Neural cell (in vitro differentiated cells): ENCODE measurements around the gene DHRS12. TPM values are rescaled to one million over a fixed set of nuclear protein-coding genes. Genes with fewer than 3 reads are reported as not detected.

Experiments used
- H2AFZ ChIP-seq: fragments of 200-600, 300-800 bp; sonication (generic), shearing (Covaris generic); 2 replicates; pipeline ENCODE4 v1.6.0; 2014; ENCODE audit warnings: low read depth, mild to moderate bottlenecking, antibody characterized with exemption, low read length, moderate library complexity
- H3F3A ChIP-seq: fragments of 200-600 bp; shearing (Covaris generic); 2 replicates; pipeline ENCODE4 v1.6.1; 2016; ENCODE audit warnings: mild to moderate bottlenecking, moderate library complexity, mixed read lengths, antibody characterized with exemption, low read length; ENCODE audit not compliant: insufficient read depth, poor library complexity, severe bottlenecking
- H3K27ac ChIP-seq: fragments of 200-600, 300-800 bp; sonication (generic), shearing (Covaris generic); 2 replicates; pipeline ENCODE4 v1.5.1; 2014; ENCODE audit warnings: mild to moderate bottlenecking, low read length, moderate library complexity
- H3K27me3 ChIP-seq: fragments of 300-800, 200-600 bp; sonication (generic), shearing (Covaris generic); 2 replicates; pipeline ENCODE4 v1.6.0; 2014; ENCODE audit warnings: mild to moderate bottlenecking, low read depth, low read length, moderate library complexity; ENCODE audit not compliant: insufficient read depth
- H3K36me3 ChIP-seq: fragments of 300-800, 200-600 bp; sonication (generic), shearing (Covaris generic); 2 replicates; pipeline ENCODE4 v1.5.1; 2014; ENCODE audit warnings: mild to moderate bottlenecking, antibody characterized with exemption, low read length, moderate library complexity; ENCODE audit not compliant: insufficient read depth
- H3K4me2 ChIP-seq: fragments of 300-800, 200-600 bp; sonication (generic), shearing (Covaris generic); 2 replicates; pipeline ENCODE4 v1.6.0; 2014; ENCODE audit warnings: mild to moderate bottlenecking, low read length
- H3K4me3 ChIP-seq: fragments of 300-800, 200-600 bp; sonication (generic), shearing (Covaris generic); 2 replicates; pipeline ENCODE4 v1.5.1; 2014; ENCODE audit warnings: mild to moderate bottlenecking, low read length, moderate library complexity
- H3K79me2 ChIP-seq: fragments of 200-600 bp; shearing (Covaris generic); replicated peaks from 2 replicates; pipeline ENCODE4 v1.6.0; 2014; ENCODE audit warnings: mild to moderate bottlenecking, low read length, moderate library complexity; ENCODE audit not compliant: insufficient read depth
- H3K9ac ChIP-seq: fragments of 300-800, 200-600 bp; sonication (generic), shearing (Covaris generic); 2 replicates; pipeline ENCODE4 v1.6.1; 2016; ENCODE audit warnings: mild to moderate bottlenecking, low read length, mixed read lengths
- H3K9me2 ChIP-seq: fragments of 200-600 bp; shearing (Covaris generic); 2 replicates; pipeline ENCODE4 v1.6.1; 2016; ENCODE audit warnings: mild to moderate bottlenecking, low read length, mixed read lengths; ENCODE audit not compliant: insufficient read depth
- H3K9me3 ChIP-seq: fragments of 200-600, 300-800 bp; sonication (generic), shearing (Covaris generic); 2 replicates; pipeline ENCODE4 v1.6.1; 2016; ENCODE audit warnings: mild to moderate bottlenecking, mixed run types, low read length, moderate library complexity, mixed read lengths
- H4K20me1 ChIP-seq: fragments of 200-600 bp; shearing (Covaris generic); 2 replicates; pipeline ENCODE4 v1.6.1; 2016; ENCODE audit warnings: mild to moderate bottlenecking, mixed run types; ENCODE audit not compliant: insufficient read depth
- CTCF ChIP-seq: fragments of 450-650 bp; IDR thresholded peaks from 2 replicates; pipeline ENCODE4 v1.5.1; 2014; ENCODE audit warnings: antibody characterized with exemption, mild to moderate bottlenecking, moderate library complexity; ENCODE audit not compliant: poor library complexity, severe bottlenecking
- EP300 ChIP-seq: fragments of 450-650 bp; conservative IDR thresholded peaks from 2 replicates; pipeline ENCODE4 v1.6.1; 2014; ENCODE audit warnings: antibody characterized with exemption, mild to moderate bottlenecking, moderate library complexity; ENCODE audit not compliant: poor library complexity, severe bottlenecking
- EZH2 ChIP-seq: fragments of 200-600, 300-800 bp; shearing (Covaris generic), sonication (generic); IDR thresholded peaks from 2 replicates; pipeline ENCODE4 v1.6.1; 2014; ENCODE audit warnings: antibody characterized with exemption, low read length, borderline replicate concordance, mild to moderate bottlenecking; ENCODE audit not compliant: insufficient read depth, poor library complexity, severe bottlenecking
- MXI1 ChIP-seq: fragments of 450-650 bp; conservative IDR thresholded peaks from 2 replicates; pipeline ENCODE4 v1.6.1; 2014; ENCODE audit warnings: antibody characterized with exemption, mild to moderate bottlenecking; ENCODE audit not compliant: poor library complexity, severe bottlenecking
- POLR2AphosphoS5 ChIP-seq: IDR thresholded peaks from 2 replicates; pipeline ENCODE4 v1.6.1; 2012
- RAD21 ChIP-seq: fragments of 450-650 bp; conservative IDR thresholded peaks from 2 replicates; pipeline ENCODE4 v1.6.1; 2014; ENCODE audit warnings: antibody characterized with exemption, mild to moderate bottlenecking, moderate library complexity
- REST ChIP-seq: IDR thresholded peaks from 2 replicates; pipeline ENCODE4 v1.6.1; 2012; ENCODE audit warnings: borderline replicate concordance
- SMC3 ChIP-seq: fragments of 450-650 bp; conservative IDR thresholded peaks from 2 replicates; pipeline ENCODE4 v1.6.1; 2014; ENCODE audit warnings: antibody characterized with exemption, mild to moderate bottlenecking, moderate library complexity; ENCODE audit not compliant: poor library complexity
- TAF1 ChIP-seq: IDR thresholded peaks from 2 replicates; pipeline ENCODE4 v1.6.1; 2012; ENCODE audit warnings: low read depth
- polyA plus RNA-seq: library from polyadenylated mRNA; depleted of rRNA; stranded (reverse); fragments of >200 nt; gene quantifications from 2 replicates; pipeline ENCODE4 v1.2.3, GENCODE V29; 2014

Gene DHRS12
- polyA plus RNA-seq, 1 donor from 2014 or later: 4.4 TPM

DNA sequence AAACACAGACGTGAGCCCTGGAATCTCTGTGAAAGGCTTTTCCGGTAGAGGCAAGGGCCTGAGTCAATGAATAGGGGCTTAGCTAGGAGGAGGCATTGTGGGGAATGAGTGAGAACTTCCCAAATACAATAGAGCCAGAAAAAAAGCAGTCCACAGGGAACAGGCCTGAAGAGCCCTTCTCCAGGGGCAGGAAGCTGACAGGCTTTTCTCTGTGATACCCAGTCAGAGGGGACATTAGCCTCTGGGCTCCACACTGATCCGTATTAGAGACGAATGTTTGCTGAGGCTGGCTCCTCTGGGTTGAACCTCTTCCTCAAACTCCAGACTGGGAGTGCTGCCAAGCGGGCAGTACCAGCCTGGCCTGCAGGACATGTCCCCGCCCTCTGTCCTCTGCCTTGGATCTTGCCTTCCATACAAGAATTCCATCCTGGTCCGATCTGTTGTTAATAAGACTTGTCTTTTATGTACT is 2.3 kb downstream of the DHRS12 start:
- no peaks in the 10 kb centered on the region for H4K20me1 ChIP-seq
- no peak overlapping the region for H3K4me3 ChIP-seq
- no peak overlapping the region for H3K4me2 ChIP-seq
- no peak overlapping the region for H3K27ac ChIP-seq
- no peaks in the 10 kb centered on the region for H3K9me2 ChIP-seq
- no peaks in the 10 kb centered on the region for H3K36me3 ChIP-seq
- H3F3A ChIP-seq: peaks cover 5% of the 10 kb centered on the region
- no peak overlapping the region for H3K9ac ChIP-seq
- H3K79me2 ChIP-seq: no peaks in the 10 kb centered on the region
- no peaks in the 10 kb centered on the region for H3K9me3 ChIP-seq
- no peak for TF ChIP-seq EP300
- TF ChIP-seq TAF1: no peak
- TF ChIP-seq RAD21: no peak
- TF ChIP-seq REST: no peak
- TF ChIP-seq MXI1: no peak
- no peak for TF ChIP-seq POLR2AphosphoS5
- no peak for TF ChIP-seq EZH2
- no peak for TF ChIP-seq SMC3
- no peak for TF ChIP-seq CTCF
- H3K27me3 ChIP-seq: no peaks in the 10 kb centered on the region
- no peak overlapping the region for H2AFZ ChIP-seq

DNA sequence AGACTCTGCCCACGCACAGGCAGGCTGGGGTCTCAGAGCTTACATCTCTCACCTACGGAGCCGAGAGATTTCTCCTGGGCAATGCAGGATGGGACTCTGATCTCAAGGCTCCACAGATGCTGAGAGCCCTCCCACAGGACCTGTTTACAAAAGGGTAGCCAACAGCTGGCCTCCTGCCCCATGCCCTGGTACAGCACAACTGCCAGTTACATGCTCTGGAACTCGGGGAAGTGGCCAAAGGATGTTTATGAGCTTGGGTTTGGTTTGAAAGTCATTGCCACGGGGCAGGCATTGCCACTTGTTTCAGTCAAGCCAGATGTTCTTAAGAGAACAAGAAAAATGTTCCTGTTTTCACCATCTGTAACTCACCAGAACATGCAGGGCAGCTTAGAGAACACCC is 3.5 kb downstream of the DHRS12 start:
- Histone ChIP-seq H3K4me3 (no peak overlapping the region), H3K9me2 (no peaks in the 10 kb centered on the region), H2AFZ (no peak overlapping the region), H3F3A (peaks cover 5% of the 10 kb centered on the region), H4K20me1 (no peaks in the 10 kb centered on the region), H3K9ac (no peak overlapping the region), H3K27ac (no peak overlapping the region), H3K36me3 (no peaks in the 10 kb centered on the region), H3K27me3 (no peaks in the 10 kb centered on the region), H3K79me2 (no peaks in the 10 kb centered on the region), H3K9me3 (no peaks in the 10 kb centered on the region), H3K4me2 (no peak overlapping the region)
- TF ChIP-seq CTCF: no peak
- no peak for TF ChIP-seq EZH2
- no peak for TF ChIP-seq TAF1
- no peak for TF ChIP-seq RAD21
- no peak for TF ChIP-seq REST
- TF ChIP-seq EP300: no peak
- TF ChIP-seq POLR2AphosphoS5: no peak
- no peak for TF ChIP-seq MXI1
- TF ChIP-seq SMC3: no peak
